ENCODE results near the gene DENND1A.

Gene DENND1A

GRCh38 chr9:123658792-123659191 lies 271.1 kb downstream of the DENND1A start:
- no peak for TF ChIP-seq CTCF (IDR thresholded peaks at IDR 0.05; ENCODE audit: insufficient read depth, low read depth, low read length, missing control alignments)
- H3K4me3 ChIP-seq (ENCODE audit: low read length), result no peak overlapping the region
- no peak for DNase-seq (ENCODE audit: low read depth)

GRCh38 chr9:123657941-123658340 lies 272.0 kb downstream of the DENND1A start:
- DNase-seq (ENCODE audit: low read depth), result no peak
- H3K4me3 ChIP-seq (ENCODE audit: low read length), result no peak overlapping the region
- no peak for TF ChIP-seq CTCF (IDR thresholded peaks at IDR 0.05; ENCODE audit: insufficient read depth, low read depth, low read length, missing control alignments)

- no peak overlapping the region for H3K4me3 ChIP-seq (ENCODE audit: low read length)
- DNase-seq (ENCODE audit: low read depth), result no peak
- no peak for TF ChIP-seq CTCF (IDR thresholded peaks at IDR 0.05; ENCODE audit: insufficient read depth, low read depth, low read length, missing control alignments)
Observed at GRCh38 chr9:123657099-123657498, 272.8 kb downstream of the DENND1A start.

GRCh38 chr9:123656565-123656964 lies 273.4 kb downstream of the DENND1A start:
- DNase-seq (ENCODE audit: low read depth), result peak; percentile 32
- no peak overlapping the region for H3K4me3 ChIP-seq (ENCODE audit: low read length)
- TF ChIP-seq CTCF (IDR thresholded peaks at IDR 0.05; ENCODE audit: insufficient read depth, low read depth, low read length, missing control alignments), result no peak

GRCh38 chr9:123655681-123656423 lies 274.1 kb downstream of the DENND1A start:
- no peak for DNase-seq (ENCODE audit: low read depth)
- no peak overlapping the region for H3K4me3 ChIP-seq (ENCODE audit: low read length)
- no peak for TF ChIP-seq CTCF (IDR thresholded peaks at IDR 0.05; ENCODE audit: insufficient read depth, low read depth, low read length, missing control alignments)

GRCh38 chr9:123654994-123655637 lies 274.8 kb downstream of the DENND1A start:
- no peak overlapping the region for H3K4me3 ChIP-seq (ENCODE audit: low read length)
- no peak for DNase-seq (ENCODE audit: low read depth)
- TF ChIP-seq CTCF (IDR thresholded peaks at IDR 0.05; ENCODE audit: insufficient read depth, low read depth, low read length, missing control alignments), result no peak
